ENCODE results near the gene PLEKHF1. TPM values are rescaled to one million over a fixed set of nuclear protein-coding genes. Genes with fewer than 3 reads are reported as not detected.
A peak's percentile ranks its signal among the peaks of the same experiment; 100 is the strongest.
"Not testable (repeated sequence)": the region's sequence is repeated elsewhere in the genome, so short reads cannot be mapped to it uniquely, and the experiment has no call there.

Gene PLEKHF1
- total and polyA plus RNA-seq, 2 donors (not counting 1 experiment from before 2014, with no cell fraction given) = 5.5 to 9.8 TPM

- not testable (repeated sequence) for H4K20me1 ChIP-seq (ENCODE audit: control insufficient read depth, insufficient read depth, low read length, poor library complexity, severe bottlenecking); H3K9ac ChIP-seq (ENCODE audit: low read length); H3K9me3 ChIP-seq (ENCODE audit: control extremely low read depth in 1 of 3, control insufficient read depth in 2 of 3, insufficient read depth in 1 of 3, low read length in 2 of 3); H3K27me3 ChIP-seq (replicated peaks in 1 of 4; ENCODE audit: control extremely low read depth in 1 of 4, control insufficient read depth in 3 of 4, insufficient read depth in 4 of 4, low read length in 3 of 4); H3K27me3 Mint-ChIP-seq; DNase-seq; ATAC-seq (ENCODE audit: low read depth); H3K9me3 Mint-ChIP-seq (ENCODE audit: insufficient read depth)
- H3K4me1 Mint-ChIP-seq = peaks cover 64% of the 10 kb centered on the region
- ChIA-PET POLR2A (interaction anchor here (1.5 to 1.7 kb wide), 2 partner anchors 46 to 60 kb away, joined by 4 to 7 read pairs; no protein-coding TSS in a partner anchor), CTCF (interaction anchor here (1.0 to 4.7 kb wide), 9 partner anchors 13 to 271 kb away, joined by 3 to 52 read pairs (median 6); partner anchors contain the start of genes C19orf12, POP4 and URI1)
- peak overlapping the region; percentile 89 for H3K27ac Mint-ChIP-seq
- Histone ChIP-seq H3K36me3 (replicated peaks in 1 of 2; ENCODE audit: control extremely low read depth in 1 of 2, control insufficient read depth in 1 of 2, extremely low read depth in 1 of 2, insufficient read depth in 2 of 2, low read length in 1 of 2) (peaks cover 0 to 12% of the 10 kb centered on the region in 2 experiments), H3K27ac (ENCODE audit: low read length in 2 of 2) (peak overlapping the region; percentile 89 to 96), H2AFZ (ENCODE audit: insufficient read depth, low read depth, low read length, poor library complexity, severe bottlenecking) (peak overlapping the region; percentile 39), H3K4me2 (replicated peaks; ENCODE audit: low read depth, low read length, poor library complexity, severe bottlenecking) (peak overlapping the region; percentile 76), H3K4me1 (ENCODE audit: control insufficient read depth in 2 of 2, insufficient read depth in 2 of 2, low read length in 2 of 2) (peaks cover 58 to 75% of the 10 kb centered on the region in 2 donors), H3K4me3 (ENCODE audit: control extremely low read depth in 1 of 5, extremely low read depth in 1 of 5, insufficient read depth in 1 of 5, low read depth in 2 of 5, low read length in 4 of 5) (peak overlapping the region in 1 of 5 experiments; percentile 1), H3K79me2 (ENCODE audit: control insufficient read depth, insufficient read depth, low read length) (peaks cover 74% of the 10 kb centered on the region)
- H3K4me3 Mint-ChIP-seq = peak overlapping the region; percentile 61
- intact Hi-C loops (cut with micrococcal nuclease) = loop anchor here (1.0 to 5.0 kb wide), 3 partner anchors 9 to 271 kb away; partner anchors contain the start of genes POP4 and URI1
- WGBS (ENCODE audit: insufficient coverage) = no CpG with 5 or more reads among the region's 6 CpGs
Measured at GRCh38 chr19:29671026-29671392, 5.7 kb downstream of the PLEKHF1 start.

DNA sequence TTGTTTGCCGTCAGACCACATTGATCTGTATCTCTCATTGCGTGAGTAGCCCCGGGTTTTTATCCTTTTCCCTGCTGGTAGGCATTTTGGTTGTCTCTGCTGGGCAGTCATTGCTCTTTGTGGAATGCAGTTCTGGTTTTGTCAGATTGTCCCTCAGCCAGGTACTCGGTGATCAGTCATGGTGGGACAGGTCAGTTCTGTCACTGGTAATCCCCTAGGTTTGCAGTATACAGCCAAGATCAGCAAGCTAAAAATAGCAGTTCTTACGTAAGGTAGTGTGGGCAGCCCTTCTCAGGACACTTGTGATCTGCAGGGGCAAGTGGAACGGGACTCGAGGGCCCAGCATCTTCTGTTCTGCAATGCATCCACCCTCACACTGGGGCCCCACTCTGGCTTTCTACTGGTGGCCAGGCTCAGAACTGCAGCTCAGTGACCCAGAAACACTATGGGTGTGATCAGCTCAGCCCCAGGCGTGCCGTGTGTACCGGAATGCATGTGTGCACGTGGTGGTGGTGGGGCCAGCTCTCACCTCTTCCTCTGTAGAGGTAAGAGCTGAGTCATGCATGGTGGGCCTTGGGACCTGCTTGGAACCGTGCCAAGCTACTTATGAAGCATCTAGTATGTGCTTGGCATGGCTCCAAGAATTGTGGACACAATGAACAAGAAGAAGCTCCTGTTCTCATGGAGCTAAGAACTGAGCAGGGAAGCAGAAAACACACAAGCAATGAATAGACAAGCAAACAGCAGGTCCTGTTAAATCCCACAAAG lies 6.3 kb downstream of the PLEKHF1 start:
- Mint-ChIP-seq H3K27me3 (no peaks in the 10 kb centered on the region), H3K4me1 (peaks cover 62% of the 10 kb centered on the region), H3K9me3 (ENCODE audit: insufficient read depth) (no peaks in the 10 kb centered on the region), H3K4me3 (peak overlapping the region; percentile 61), H3K27ac (peak overlapping the region; percentile 89)
- H2AFZ ChIP-seq (ENCODE audit: insufficient read depth, low read depth, low read length, poor library complexity, severe bottlenecking) = peak overlapping the region; percentile 39
- intact Hi-C loops (cut with micrococcal nuclease) = loop anchor here (1.0 to 5.0 kb wide), 5 partner anchors 9 to 271 kb away; partner anchors contain the start of genes C19orf12, POP4 and URI1
- TF ChIP-seq EZH2 (IDR thresholded peaks at IDR 0.05; ENCODE audit: borderline replicate concordance, insufficient read depth, low read depth, low read length, poor library complexity, severe bottlenecking) = no peak
- TF ChIP-seq, protein P1, sequence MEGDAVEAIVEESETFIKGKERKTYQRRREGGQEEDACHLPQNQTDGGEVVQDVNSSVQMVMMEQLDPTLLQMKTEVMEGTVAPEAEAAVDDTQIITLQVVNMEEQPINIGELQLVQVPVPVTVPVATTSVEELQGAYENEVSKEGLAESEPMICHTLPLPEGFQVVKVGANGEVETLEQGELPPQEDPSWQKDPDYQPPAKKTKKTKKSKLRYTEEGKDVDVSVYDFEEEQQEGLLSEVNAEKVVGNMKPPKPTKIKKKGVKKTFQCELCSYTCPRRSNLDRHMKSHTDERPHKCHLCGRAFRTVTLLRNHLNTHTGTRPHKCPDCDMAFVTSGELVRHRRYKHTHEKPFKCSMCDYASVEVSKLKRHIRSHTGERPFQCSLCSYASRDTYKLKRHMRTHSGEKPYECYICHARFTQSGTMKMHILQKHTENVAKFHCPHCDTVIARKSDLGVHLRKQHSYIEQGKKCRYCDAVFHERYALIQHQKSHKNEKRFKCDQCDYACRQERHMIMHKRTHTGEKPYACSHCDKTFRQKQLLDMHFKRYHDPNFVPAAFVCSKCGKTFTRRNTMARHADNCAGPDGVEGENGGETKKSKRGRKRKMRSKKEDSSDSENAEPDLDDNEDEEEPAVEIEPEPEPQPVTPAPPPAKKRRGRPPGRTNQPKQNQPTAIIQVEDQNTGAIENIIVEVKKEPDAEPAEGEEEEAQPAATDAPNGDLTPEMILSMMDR (IDR thresholded peaks at IDR 0.05) = peak; percentile 64
- peak overlapping the region; percentile 2 for H3K9ac ChIP-seq (ENCODE audit: low read length)
- peak overlapping the region in 1 of 5 experiments; percentile 1 for H3K4me3 ChIP-seq (ENCODE audit: control extremely low read depth in 1 of 5, extremely low read depth in 1 of 5, insufficient read depth in 1 of 5, low read depth in 2 of 5, low read length in 4 of 5)
- DNase-seq (peak; percentile 82), ATAC-seq (ENCODE audit: low read depth) (peak; percentile 77)
- H3K27me3 ChIP-seq (replicated peaks in 1 of 4; ENCODE audit: control extremely low read depth in 1 of 4, control insufficient read depth in 3 of 4, insufficient read depth in 4 of 4, low read length in 3 of 4) = no peaks in the 10 kb centered on the region
- H3K4me1 ChIP-seq (ENCODE audit: control insufficient read depth in 2 of 2, insufficient read depth in 2 of 2, low read length in 2 of 2) = peaks cover 53 to 69% of the 10 kb centered on the region in 2 donors
- CTCF ChIA-PET = interaction anchor here (0.6 to 4.7 kb wide), 12 partner anchors 14 to 270 kb away, joined by 3 to 52 read pairs (median 4); partner anchors contain the start of genes C19orf12, POP4 and URI1
- H3K9me3 ChIP-seq (ENCODE audit: control extremely low read depth in 1 of 3, control insufficient read depth in 2 of 3, insufficient read depth in 1 of 3, low read length in 2 of 3) = peaks cover 0 to 5% (median 0%) of the 10 kb centered on the region in 3 donors
- POLR2A ChIA-PET = interaction anchor here (1.5 to 2.2 kb wide), 4 partner anchors 43 to 66 kb away, joined by 4 to 9 read pairs (median 6); partner anchors contain the start of genes C19orf12 and POP4
- no peaks in the 10 kb centered on the region for H4K20me1 ChIP-seq (ENCODE audit: control insufficient read depth, insufficient read depth, low read length, poor library complexity, severe bottlenecking)
- peak overlapping the region; percentile 76 for H3K4me2 ChIP-seq (replicated peaks; ENCODE audit: low read depth, low read length, poor library complexity, severe bottlenecking)
- peaks cover 74% of the 10 kb centered on the region for H3K79me2 ChIP-seq (ENCODE audit: control insufficient read depth, insufficient read depth, low read length)
- WGBS (ENCODE audit: insufficient coverage) = 34% methylated on average over 10 of the region's 12 CpGs
- peak overlapping the region; percentile 89 to 96 for H3K27ac ChIP-seq (ENCODE audit: low read length in 2 of 2)
- peaks cover 0 to 12% of the 10 kb centered on the region in 2 experiments for H3K36me3 ChIP-seq (replicated peaks in 1 of 2; ENCODE audit: control extremely low read depth in 1 of 2, control insufficient read depth in 1 of 2, extremely low read depth in 1 of 2, insufficient read depth in 2 of 2, low read length in 1 of 2)
